Uterus (tissue), 4 donors: ENCODE data around the gene TGFBR3L. TPM values are rescaled to one million over a fixed set of nuclear protein-coding genes. Genes with fewer than 3 reads are reported as not detected.

ENCODE experiments used
- DNase-seq, 2 donors: peaks; one replicate each; pipeline ENCODE4 v3.0.0-alpha.2; 2019 to 2020
- H3K27ac ChIP-seq, 2 donors: fragments of 200-600 bp; sonication (generic); 1 replicate in 1 of 2; 2 replicates in 1 of 2; pipeline ENCODE4 v1.5.1; 2016 to 2018
- H3K27me3 ChIP-seq, 2 donors: fragments of 200-600 bp; sonication (generic); one replicate each; pipeline ENCODE4 v1.5.1; 2018 to 2019; ENCODE audit warnings: control low read depth in 1 of 2
- H3K36me3 ChIP-seq, 2 donors: fragments of 200-600 bp; sonication (generic); one replicate each; pipeline ENCODE4 v1.5.1; 2019; ENCODE audit warnings: control low read depth in 1 of 2
- H3K4me1 ChIP-seq, 2 donors: fragments of 200-600 bp; sonication (generic); one replicate each; pipeline ENCODE4 v1.5.1; 2018 to 2019; ENCODE audit warnings: control low read depth in 1 of 2
- H3K4me3 ChIP-seq, 2 donors: fragments of 200-600 bp; sonication (generic); 1 replicate in 1 of 2; 2 replicates in 1 of 2; pipeline ENCODE4 v1.5.1; 2018 to 2019; ENCODE audit warnings: mild to moderate bottlenecking in 1 of 2
- H3K9me3 ChIP-seq, 2 donors: fragments of 200-600 bp; sonication (generic); one replicate each; pipeline ENCODE4 v1.5.1; 2019; ENCODE audit warnings: control low read depth in 1 of 2
- POLR2A ChIP-seq, 2 donors: fragments of 450-650 bp; IDR thresholded peaks; one replicate each; pipeline ENCODE4 v1.6.1; 2016; ENCODE audit warnings: antibody characterized with exemption in 2 of 2, mild to moderate bottlenecking in 1 of 2, moderate library complexity in 1 of 2
- intact Hi-C: fragments of 100-400 bp; cut with DNase I; formaldehyde crosslinking; loops from one replicate; pipeline ENCODE4 v1.15.1; 2023; ENCODE audit warnings: low total_unique reads
- total RNA-seq, 4 donors: library from RNA; depleted of rRNA in 3 of 4; stranded (reverse); fragments of >200 nt in 3 of 4; gene quantifications; one replicate each; pipeline versions ENCODE4 v1.1.0 to v1.2.4, GENCODE V29; 2014 to 2023
- TF ChIP-seq, protein P1 (sequence below), 4 experiments: fragments of 200-600 bp in 2 of 4; fragments of 450-650 bp in 2 of 4; sonication (generic) in 2 of 4; IDR thresholded peaks; one replicate each; pipeline ENCODE4 v1.5.1; 2016 to 2019; ENCODE audit warnings: antibody characterized with exemption in 4 of 4, mild to moderate bottlenecking in 2 of 4, moderate library complexity in 1 of 4
- donor health status: DM: yes; HTN: yes; CAD: no.

The TGFBR3L gene
- total RNA-seq, 4 donors from 2014 or later, result 5.2 TPM; not detected in 3

GRCh38 chr19:7908742-7909461 lies 5.7 kb upstream of the TGFBR3L start:
- no peak overlapping the region for H3K4me3 ChIP-seq
- TF ChIP-seq, protein P1, sequence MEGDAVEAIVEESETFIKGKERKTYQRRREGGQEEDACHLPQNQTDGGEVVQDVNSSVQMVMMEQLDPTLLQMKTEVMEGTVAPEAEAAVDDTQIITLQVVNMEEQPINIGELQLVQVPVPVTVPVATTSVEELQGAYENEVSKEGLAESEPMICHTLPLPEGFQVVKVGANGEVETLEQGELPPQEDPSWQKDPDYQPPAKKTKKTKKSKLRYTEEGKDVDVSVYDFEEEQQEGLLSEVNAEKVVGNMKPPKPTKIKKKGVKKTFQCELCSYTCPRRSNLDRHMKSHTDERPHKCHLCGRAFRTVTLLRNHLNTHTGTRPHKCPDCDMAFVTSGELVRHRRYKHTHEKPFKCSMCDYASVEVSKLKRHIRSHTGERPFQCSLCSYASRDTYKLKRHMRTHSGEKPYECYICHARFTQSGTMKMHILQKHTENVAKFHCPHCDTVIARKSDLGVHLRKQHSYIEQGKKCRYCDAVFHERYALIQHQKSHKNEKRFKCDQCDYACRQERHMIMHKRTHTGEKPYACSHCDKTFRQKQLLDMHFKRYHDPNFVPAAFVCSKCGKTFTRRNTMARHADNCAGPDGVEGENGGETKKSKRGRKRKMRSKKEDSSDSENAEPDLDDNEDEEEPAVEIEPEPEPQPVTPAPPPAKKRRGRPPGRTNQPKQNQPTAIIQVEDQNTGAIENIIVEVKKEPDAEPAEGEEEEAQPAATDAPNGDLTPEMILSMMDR (IDR thresholded peaks at IDR 0.05), result no peak
- no peak for TF ChIP-seq POLR2A (IDR thresholded peaks at IDR 0.05)
- H3K9me3 ChIP-seq, result no peaks in the 10 kb centered on the region
- peaks cover 10% of the 10 kb centered on the region in 2 donors for H3K4me1 ChIP-seq
- intact Hi-C loops, result no loop called here
- H3K27me3 ChIP-seq, result no peaks in the 10 kb centered on the region
- H3K27ac ChIP-seq, result no peak overlapping the region
- DNase-seq, result peak in 1 of 2 donors; percentile 12
- H3K36me3 ChIP-seq, result no peaks in the 10 kb centered on the region

- intact Hi-C loops, result no loop called here
- H3K27me3 ChIP-seq, result no peaks in the 10 kb centered on the region
- peak in 1 of 2 donors; percentile 9 for DNase-seq
- no peaks in the 10 kb centered on the region for H3K36me3 ChIP-seq
- no peak overlapping the region for H3K27ac ChIP-seq
- H3K9me3 ChIP-seq, result no peaks in the 10 kb centered on the region
- H3K4me1 ChIP-seq, result peaks cover 9 to 10% of the 10 kb centered on the region in 2 donors
- no peak for TF ChIP-seq POLR2A (IDR thresholded peaks at IDR 0.05)
- TF ChIP-seq, protein P1 (IDR thresholded peaks at IDR 0.05), result no peak
- no peak overlapping the region for H3K4me3 ChIP-seq
These were observed 5.1 kb upstream of the TGFBR3L start for GRCh38 chr19:7909471-7910067.

DNA sequence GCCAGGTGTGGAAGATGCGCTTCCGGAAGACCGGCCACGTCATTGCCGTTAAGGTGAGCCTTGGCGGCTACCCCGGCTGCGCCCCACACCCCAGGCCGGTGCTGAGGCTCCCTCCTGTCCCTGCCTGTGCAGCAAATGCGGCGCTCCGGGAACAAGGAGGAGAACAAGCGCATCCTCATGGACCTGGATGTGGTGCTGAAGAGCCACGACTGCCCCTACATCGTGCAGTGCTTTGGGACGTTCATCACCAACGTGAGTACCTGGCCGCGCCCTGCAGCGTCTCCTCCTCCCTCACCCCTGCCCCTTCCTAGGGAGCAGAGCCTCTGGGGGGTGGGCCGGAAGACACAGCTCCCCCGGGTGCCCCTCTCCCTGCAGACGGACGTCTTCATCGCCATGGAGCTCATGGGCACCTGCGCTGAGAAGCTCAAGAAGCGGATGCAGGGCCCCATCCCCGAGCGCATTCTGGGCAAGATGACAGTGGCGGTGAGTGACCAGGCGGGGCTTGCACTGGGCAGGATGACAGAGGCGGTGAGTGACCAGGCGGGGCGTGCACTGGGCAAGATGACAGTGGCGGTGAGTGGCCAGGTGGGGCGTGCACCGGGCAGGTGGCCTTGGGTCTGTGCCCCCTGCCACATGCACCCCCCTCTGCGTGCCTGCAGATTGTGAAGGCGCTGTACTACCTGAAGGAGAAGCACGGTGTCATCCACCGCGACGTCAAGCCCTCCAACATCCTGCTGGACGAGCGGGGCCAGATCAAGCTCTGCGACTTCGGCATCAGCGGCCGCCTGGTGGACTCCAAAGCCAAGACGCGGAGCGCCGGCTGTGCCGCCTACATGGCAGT lies 4.1 kb upstream of the TGFBR3L start:
- Histone ChIP-seq H3K9me3 (no peaks in the 10 kb centered on the region), H3K4me1 (peaks cover under 1% of the 10 kb centered on the region in 2 donors), H3K27ac (no peak overlapping the region), H3K27me3 (peaks cover 0 to under 1% of the 10 kb centered on the region in 2 donors), H3K36me3 (no peaks in the 10 kb centered on the region), H3K4me3 (no peak overlapping the region)
- intact Hi-C loops, result no loop called here
- TF ChIP-seq POLR2A (IDR thresholded peaks at IDR 0.05), result no peak
- TF ChIP-seq, protein P1 (IDR thresholded peaks at IDR 0.05), result no peak
- peak in 1 of 2 donors; percentile 17 for DNase-seq

DNA sequence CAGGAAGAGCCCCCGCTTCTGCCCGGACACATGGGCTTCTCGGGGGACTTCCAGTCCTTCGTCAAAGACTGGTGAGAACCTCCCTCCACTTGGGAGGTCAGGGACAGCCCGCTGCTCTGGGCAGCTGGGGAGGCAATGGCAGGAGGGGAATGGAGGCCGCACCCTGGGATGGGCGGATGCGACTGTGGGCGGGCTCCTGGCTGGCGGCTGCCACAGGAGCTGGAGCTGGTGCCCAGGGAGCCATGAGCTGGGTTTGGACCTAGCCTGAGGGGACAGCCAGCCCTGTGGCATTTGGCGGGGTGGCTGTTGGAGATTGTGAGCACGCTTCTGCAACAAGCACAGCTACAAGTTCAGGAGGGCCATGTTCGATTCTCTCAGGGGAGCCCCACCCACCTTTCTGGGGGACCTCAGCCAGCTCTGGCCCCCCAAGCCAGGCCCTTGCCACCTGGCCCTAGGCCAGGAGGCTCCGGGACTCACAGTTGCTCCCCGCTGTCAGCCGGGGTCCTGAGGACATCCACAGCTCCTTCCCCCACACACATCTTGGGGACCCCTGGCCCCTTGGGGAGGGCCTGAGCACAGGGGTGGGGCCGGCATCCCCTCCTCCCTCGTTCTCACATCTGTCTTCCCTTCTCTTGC lies 3.0 kb upstream of the TGFBR3L start:
- Histone ChIP-seq H3K9me3 (no peaks in the 10 kb centered on the region), H3K36me3 (no peaks in the 10 kb centered on the region), H3K27me3 (peaks cover 5 to 6% of the 10 kb centered on the region in 2 donors), H3K4me1 (peaks cover 0 to 11% of the 10 kb centered on the region in 2 donors), H3K4me3 (no peak overlapping the region), H3K27ac (no peak overlapping the region)
- intact Hi-C loops, result no loop called here
- no peak for TF ChIP-seq POLR2A (IDR thresholded peaks at IDR 0.05)
- TF ChIP-seq, protein P1 (IDR thresholded peaks at IDR 0.05), result no peak
- no peak for DNase-seq
